BJ (cell line): Measurements from ENCODE around the gene GEMIN4. TPM values are rescaled to one million over a fixed set of nuclear protein-coding genes. Genes with fewer than 3 reads are reported as not detected.

Experiments
- CTCF ChIA-PET: fragments of 350-600 bp; formaldehyde crosslinking; extraction: SDS; loops from one replicate; lab custom pipeline; 2021; ENCODE audit warnings: antibody characterized with exemption, inconsistent platforms; lab: Yijun Ruan, JAX
- POLR2A ChIA-PET: fragments of 300-600 bp; sonication (Branson Sonifier 250); formaldehyde crosslinking; extraction: SDS; loops from one replicate; lab custom pipeline; 2021; ENCODE audit warnings: antibody characterized with exemption; lab: Charles Lee
- DNase-seq: peaks from one replicate; pipeline ENCODE4 v3.0.0-alpha.2; 2011; ENCODE audit warnings: low read depth
- H3K27me3 ChIP-seq: 2 replicates; pipeline ENCODE4 v1.6.0; 2011; ENCODE audit warnings: low read length; ENCODE audit not compliant: control insufficient read depth, insufficient read depth
- H3K36me3 ChIP-seq: 2 replicates; pipeline ENCODE4 v1.5.1; 2011; ENCODE audit warnings: low read length; ENCODE audit not compliant: control insufficient read depth, insufficient read depth
- H3K4me3 ChIP-seq: 2 replicates; pipeline ENCODE4 v1.5.1; 2011; ENCODE audit warnings: low read depth, mild to moderate bottlenecking, control low read depth, low read length
- CTCF ChIP-seq: IDR thresholded peaks from 2 replicates; pipeline ENCODE4 v1.5.1; 2011; ENCODE audit warnings: low read depth, mild to moderate bottlenecking, control low read depth, inconsistent platforms, low read length, moderate library complexity; ENCODE audit not compliant: insufficient read depth
- polyA minus RNA-seq: library from RNA; depleted of rRNA, polyadenylated mRNA; stranded (reverse); fragments of >200 nt; gene quantifications from 2 replicates; pipeline ENCODE4 v1.2.3, GENCODE V29; 2011; rRNA and poly(A)+ RNA removed
- polyA plus RNA-seq: library from polyadenylated mRNA; depleted of rRNA; stranded (reverse); fragments of >200 nt; gene quantifications from 2 replicates; pipeline ENCODE4 v1.2.3, GENCODE V29; 2011; rRNA removed

Gene GEMIN4
- polyA plus RNA-seq (10.0 and 15.7 TPM in 2 replicates), polyA minus RNA-seq (12.2 and 18.2 TPM in 2 replicates)

GRCh38 chr17:752002-752619, at the start of gene GEMIN4:
Gene GEMIN4, minus strand, starts transcription at chr17:752264. Its CDS starts 122 bp downstream, at chr17:752142.
- peaks cover 6% of the 10 kb centered on the region for H3K36me3 ChIP-seq
- H3K27me3 ChIP-seq, result no peaks in the 10 kb centered on the region
- peak within 1 kb of the TSS; percentile 69 for H3K4me3 ChIP-seq
- POLR2A ChIA-PET, result interaction anchor here (0.7 kb wide), 1 partner anchor 249 kb away, joined by 3 read pairs; no protein-coding TSS in a partner anchor
- peak; percentile 87 for TF ChIP-seq CTCF
- DNase-seq, result peak; percentile 25
- CTCF ChIA-PET, result interaction anchor here (0.6 to 4.0 kb wide), 15 partner anchors 8 to 366 kb away, joined by 3 to 21 read pairs (median 4); partner anchors contain the start of genes GLOD4, MRM3 and NXN

GRCh38 chr17:801660-802059, 49.6 kb upstream of the GEMIN4 start:
- TF ChIP-seq CTCF, result no peak
- CTCF ChIA-PET, result interaction anchor here (0.6 to 1.1 kb wide), 3 partner anchors 10 to 178 kb away, joined by 3 to 4 read pairs (median 3); partner anchors contain the start of gene NXN
- DNase-seq, result no peak
- Histone ChIP-seq H3K27me3 (no peaks in the 10 kb centered on the region), H3K4me3 (no peak overlapping the region), H3K36me3 (peaks cover 40% of the 10 kb centered on the region)
- POLR2A ChIA-PET, result no interaction called here

- DNase-seq, result no peak
- ChIA-PET CTCF (interaction anchor here (0.7 kb wide), 1 partner anchor 9 kb away, joined by 3 read pairs; no protein-coding TSS in a partner anchor), POLR2A (interaction anchor here (0.7 kb wide), 1 partner anchor 178 kb away, joined by 3 read pairs; no protein-coding TSS in a partner anchor)
- peaks cover 42% of the 10 kb centered on the region for H3K36me3 ChIP-seq
- TF ChIP-seq CTCF, result no peak
- H3K4me3 ChIP-seq, result no peak overlapping the region
- no peaks in the 10 kb centered on the region for H3K27me3 ChIP-seq
Measured at GRCh38 chr17:800446-801242, 48.6 kb upstream of the GEMIN4 start.

- H3K36me3 ChIP-seq, result peaks cover 37% of the 10 kb centered on the region
- no peak overlapping the region for H3K4me3 ChIP-seq
- H3K27me3 ChIP-seq, result no peaks in the 10 kb centered on the region
- DNase-seq, result no peak
- ChIA-PET POLR2A (no interaction called here), CTCF (interaction anchor here (0.7 to 2.6 kb wide), 2 partner anchors 94 to 181 kb away, joined by 3 to 22 read pairs; partner anchors contain the start of gene NXN)
- no peak for TF ChIP-seq CTCF
Measured at GRCh38 chr17:799261-799660, 47.2 kb upstream of the GEMIN4 start.

GRCh38 chr17:798246-798645, 46.2 kb upstream of the GEMIN4 start:
- POLR2A ChIA-PET, result no interaction called here
- TF ChIP-seq CTCF, result no peak
- Histone ChIP-seq H3K36me3 (peaks cover 29% of the 10 kb centered on the region), H3K27me3 (no peaks in the 10 kb centered on the region), H3K4me3 (no peak overlapping the region)
- DNase-seq, result no peak
- CTCF ChIA-PET, result interaction anchor here (0.9 to 2.6 kb wide), 2 partner anchors 182 to 198 kb away, joined by 3 to 22 read pairs; partner anchors contain the start of genes NXN and TIMM22
